AG09309 (cell line): ENCODE measurements around the gene MAN1A1.
A peak's percentile ranks its signal among the peaks of the same experiment; 100 is the strongest.

ENCODE experiments used
- DNase-seq: peaks from one replicate; pipeline ENCODE4 v3.0.0-alpha.2; 2010; ENCODE audit warnings: low read depth
- H3K4me3 ChIP-seq: 2 replicates; pipeline ENCODE4 v1.5.1; 2011; ENCODE audit warnings: mild to moderate bottlenecking, low read depth, low read length, moderate library complexity; ENCODE audit not compliant: control insufficient read depth
- CTCF ChIP-seq: IDR thresholded peaks from 2 replicates; pipeline ENCODE4 v1.5.1; 2011; ENCODE audit warnings: mild to moderate bottlenecking, low read depth, low read length, inconsistent platforms; ENCODE audit not compliant: insufficient read depth, control insufficient read depth; ENCODE audit errors: missing control alignments

The MAN1A1 gene

GRCh38 chr6:119353696-119354095, 4.1 kb upstream of the MAN1A1 start:
- TF ChIP-seq CTCF: no peak
- no peak for DNase-seq

GRCh38 chr6:119352001-119352400, 2.4 kb upstream of the MAN1A1 start:
- H3K4me3 ChIP-seq: no peak overlapping the region
- no peak for TF ChIP-seq CTCF
- no peak for DNase-seq

More at GRCh38 chr6:119353696-119354095, 4.1 kb upstream of the MAN1A1 start:
- H3K4me3 ChIP-seq: no peak overlapping the region

GRCh38 chr6:119350952-119351372, 1.4 kb upstream of the MAN1A1 start:
- peak; percentile 58 for TF ChIP-seq CTCF
- H3K4me3 ChIP-seq: peak overlapping the region; percentile 88; the same call in 1 of the 2 replicates
- DNase-seq: peak; percentile 17

DNA sequence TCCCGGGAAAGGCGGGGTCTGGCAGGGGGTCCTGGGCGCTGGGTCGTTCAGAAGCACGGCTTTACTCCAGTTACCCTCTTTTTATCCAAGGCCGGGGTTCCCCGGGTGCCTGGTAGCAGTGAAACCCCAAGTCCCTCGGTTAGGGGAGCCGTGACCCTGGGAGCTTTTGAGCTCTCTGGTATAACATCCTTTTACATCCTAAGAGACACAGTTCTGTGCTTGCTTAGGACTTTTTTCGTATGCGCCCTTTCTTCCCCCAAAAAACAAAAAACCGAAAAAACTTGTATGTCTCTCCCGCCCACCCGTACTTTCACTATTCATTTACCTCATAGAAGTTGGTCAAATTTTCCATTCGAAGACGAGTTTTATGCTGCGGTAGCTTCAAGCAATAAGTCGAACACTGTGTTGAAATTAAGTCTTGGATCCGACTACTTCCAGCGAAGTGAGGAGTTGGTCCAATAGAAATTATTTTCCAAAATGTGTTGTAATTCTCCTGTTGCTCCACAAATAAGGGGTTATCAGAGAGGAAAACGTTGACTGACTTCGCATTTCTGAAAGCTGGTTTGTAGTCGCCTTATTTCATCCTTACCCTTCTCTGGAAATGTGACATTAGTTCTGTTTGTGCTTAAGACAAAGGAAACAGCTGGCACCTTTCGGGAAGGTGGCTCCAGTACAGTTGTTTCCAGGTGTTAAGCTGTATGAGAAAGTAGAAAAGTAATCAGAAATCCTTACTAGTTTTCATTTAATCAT, 816 bp upstream of the MAN1A1 start:
- TF ChIP-seq CTCF: no peak
- peak overlapping the region; percentile 88 for H3K4me3 ChIP-seq
- DNase-seq: peak; percentile 55

- H3K4me3 ChIP-seq: peak overlapping the region; percentile 88
- no peak for TF ChIP-seq CTCF
- no peak for DNase-seq
These were observed 707 bp downstream of the MAN1A1 start for GRCh38 chr6:119348748-119349360.

DNA sequence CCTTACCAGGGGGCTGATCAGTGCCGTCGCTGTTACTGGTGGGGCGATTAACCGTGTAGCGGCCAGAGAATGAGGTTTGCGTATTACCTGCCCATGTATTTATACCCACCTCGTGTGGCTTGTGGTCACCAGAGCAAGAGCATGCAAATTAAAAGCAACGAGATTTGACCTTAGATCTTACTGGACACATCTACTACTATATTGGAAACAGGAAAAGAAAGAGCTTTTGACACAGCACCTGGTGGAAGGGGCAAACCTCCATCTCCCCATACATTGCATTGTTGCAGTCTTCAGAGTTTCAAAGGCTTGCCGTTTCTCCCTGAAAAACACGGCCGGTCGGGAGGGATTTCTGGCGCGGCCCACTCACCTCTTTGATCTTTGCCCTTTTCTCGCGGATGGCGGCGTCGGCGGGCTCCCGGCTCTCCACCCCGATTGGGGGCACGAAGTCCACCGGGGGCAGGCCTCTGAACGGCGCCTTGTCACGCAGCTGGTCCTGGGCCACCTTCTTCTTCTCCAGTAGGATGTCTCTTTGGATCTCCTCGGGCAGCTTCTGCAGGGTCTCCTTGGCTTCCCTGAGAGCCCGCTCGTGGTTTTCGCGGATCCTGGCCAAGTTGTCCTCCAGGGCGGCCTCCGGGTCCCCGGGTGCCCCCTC, 1.3 kb downstream of the MAN1A1 start:
- H3K4me3 ChIP-seq: peak overlapping the region; percentile 88
- no peak for DNase-seq
- no peak for TF ChIP-seq CTCF
